GM19193 (cell line): ENCODE results near the gene PLEKHH3.

ENCODE experiments used
- POLR2A ChIP-seq: IDR thresholded peaks from 4 replicates; pipeline ENCODE4 v1.6.1; 2011; ENCODE audit not compliant: insufficient read depth, insufficient read length; ENCODE audit errors: extremely low read depth

The PLEKHH3 gene

DNA sequence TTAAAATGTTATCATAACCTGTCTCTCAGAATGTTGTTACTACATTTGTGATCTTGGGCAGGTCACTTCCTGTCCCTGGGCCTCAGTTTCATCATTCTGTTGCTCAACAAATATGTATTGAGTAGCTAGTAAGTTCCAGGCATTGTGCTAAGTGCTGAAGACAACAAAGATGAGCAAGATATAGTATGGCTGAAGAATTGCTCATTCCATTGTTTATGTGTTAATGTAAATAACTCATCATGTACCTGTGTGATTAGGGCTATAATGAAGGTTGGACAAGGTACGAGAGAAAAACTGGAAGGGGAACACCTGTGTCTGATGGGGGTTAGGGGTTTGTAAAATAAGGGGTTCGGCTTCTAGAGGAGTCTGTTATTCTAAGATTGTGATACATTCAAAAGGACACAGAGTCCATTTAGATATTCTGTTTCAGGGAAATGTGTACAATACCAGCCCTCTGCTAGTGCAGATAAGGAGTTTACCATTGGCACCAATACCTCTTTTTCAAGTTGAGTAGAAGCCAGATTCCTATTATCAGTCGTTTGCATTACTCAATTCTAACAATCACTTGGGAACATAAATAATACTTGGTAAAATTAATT, 47.3 kb downstream of the PLEKHH3 start:
- TF ChIP-seq POLR2A, result no peak

DNA sequence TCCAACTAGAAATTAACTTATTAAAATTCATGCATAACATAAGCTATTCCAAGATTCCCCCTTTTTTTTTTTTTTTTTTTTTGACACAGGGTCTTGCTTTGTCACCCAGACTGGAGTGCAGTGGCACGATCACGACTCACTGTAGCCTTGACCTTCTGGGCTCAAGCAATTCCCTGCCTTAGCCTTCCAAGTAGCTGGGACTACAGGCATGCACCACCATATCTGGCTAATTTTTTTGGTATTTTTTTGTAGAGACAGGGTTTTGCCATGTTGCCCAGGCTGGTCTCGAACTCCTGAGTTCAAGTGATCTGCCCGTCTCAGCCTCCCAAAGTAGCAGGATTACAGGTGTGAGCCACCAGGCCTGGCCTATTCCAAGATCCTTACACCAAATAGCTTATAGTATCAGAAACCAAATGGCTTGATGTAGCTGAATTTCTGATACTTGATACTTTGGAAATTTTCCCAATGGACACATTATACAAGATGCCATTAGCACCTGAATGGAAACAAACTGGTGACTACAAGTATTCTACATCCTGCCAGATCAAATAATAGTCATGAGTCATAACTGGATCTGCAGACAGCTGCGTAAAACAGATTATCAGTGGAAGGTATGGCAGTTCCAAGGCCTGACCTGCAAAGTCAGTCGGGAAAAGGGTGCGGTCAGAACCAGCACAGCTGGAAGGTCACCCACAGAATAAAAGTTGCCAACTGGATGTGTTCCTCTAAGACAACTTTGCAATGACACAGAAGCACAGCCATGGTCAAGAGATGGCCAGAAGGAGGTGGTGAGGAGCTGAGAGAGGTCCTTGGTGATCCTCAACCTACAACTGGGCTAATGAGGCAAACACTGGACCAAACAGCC, 52.8 kb downstream of the PLEKHH3 start:
- no peak for TF ChIP-seq POLR2A

DNA sequence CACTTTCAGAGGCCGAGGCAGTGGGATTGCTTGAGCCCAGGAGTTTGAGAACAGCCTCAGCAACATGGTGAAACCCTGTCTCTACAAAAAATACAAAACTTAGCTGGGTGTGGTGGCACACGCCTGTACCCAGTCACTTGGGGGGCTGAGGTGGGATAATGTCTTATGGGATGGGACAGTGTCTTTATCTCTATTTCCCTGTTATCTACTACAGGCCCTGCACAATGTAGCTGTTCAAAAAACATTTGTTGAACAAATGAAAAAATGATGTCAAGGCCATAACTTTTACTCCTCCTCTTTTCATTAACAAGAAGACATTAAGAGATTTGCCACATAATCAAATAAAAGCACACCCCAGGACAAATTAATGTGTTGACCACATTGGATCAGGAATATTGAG, 53.5 kb downstream of the PLEKHH3 start:
- no peak for TF ChIP-seq POLR2A

DNA sequence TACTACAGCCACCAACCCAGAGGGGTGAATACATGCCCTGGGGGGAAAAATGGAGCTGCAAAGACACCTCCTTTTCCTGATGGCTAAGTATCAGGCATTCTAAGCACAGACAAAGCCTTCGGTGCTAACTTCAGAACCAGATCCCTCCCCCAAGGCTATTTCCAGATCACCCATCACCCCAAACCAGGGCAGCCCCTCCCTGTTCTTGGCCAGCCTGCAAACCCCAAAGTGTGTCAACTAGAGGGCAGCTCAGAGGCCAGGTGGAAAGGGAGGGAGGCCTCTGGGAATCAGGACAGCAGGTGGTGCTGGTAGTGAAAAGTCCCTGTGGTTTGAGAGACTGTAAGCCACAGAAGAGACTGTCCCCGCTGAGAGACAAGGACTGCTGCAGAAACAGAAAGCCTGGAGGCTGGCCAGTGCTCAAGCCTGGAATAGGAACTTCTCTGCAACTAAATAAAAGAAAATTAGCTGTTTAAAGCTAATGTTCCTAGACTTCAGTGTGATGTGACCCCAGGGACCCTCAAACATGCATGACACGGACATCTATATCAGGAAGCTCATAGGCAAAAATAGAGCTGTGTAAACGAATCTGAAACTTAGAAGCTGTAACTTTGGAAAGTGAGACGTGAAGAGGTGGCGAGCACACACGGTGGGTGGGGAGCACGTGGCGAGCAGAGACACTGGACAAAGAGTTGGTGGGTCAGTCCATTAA, 58.2 kb downstream of the PLEKHH3 start:
- TF ChIP-seq POLR2A, result peak; percentile 41

DNA sequence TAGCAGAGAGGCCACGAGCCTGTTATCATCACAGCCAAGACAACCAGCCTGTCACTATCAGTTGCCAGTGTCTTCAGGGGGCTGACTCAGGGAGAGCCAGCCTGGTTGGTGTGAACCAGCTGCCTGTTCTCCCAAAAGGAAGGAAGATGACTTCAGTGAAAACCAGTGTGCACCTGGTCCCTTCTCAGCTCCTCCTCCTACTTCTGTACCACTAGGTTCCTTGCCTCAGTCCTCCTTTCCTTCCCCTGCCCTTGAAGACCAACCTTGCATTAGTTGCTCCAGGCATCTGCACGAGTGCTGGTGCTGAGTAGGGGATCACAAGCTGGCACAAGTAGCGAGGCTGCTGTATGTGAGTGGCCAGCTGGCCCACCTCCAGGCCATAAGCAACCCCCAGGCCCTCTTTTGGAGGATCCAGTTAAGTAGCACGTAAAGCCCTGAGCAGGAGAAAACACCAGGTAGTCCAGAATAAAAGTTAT, 58.8 kb downstream of the PLEKHH3 start:
- no peak for TF ChIP-seq POLR2A
